ENCODE results near the gene CDKN2A. TPM values are rescaled to one million over a fixed set of nuclear protein-coding genes. Genes with fewer than 3 reads are reported as not detected.
A peak's percentile ranks its signal among the peaks of the same experiment; 100 is the strongest.

The CDKN2A gene
- total RNA-seq, 4 donors from 2014 or later: 2.2 to 8.6 TPM; not detected in 2

DNA sequence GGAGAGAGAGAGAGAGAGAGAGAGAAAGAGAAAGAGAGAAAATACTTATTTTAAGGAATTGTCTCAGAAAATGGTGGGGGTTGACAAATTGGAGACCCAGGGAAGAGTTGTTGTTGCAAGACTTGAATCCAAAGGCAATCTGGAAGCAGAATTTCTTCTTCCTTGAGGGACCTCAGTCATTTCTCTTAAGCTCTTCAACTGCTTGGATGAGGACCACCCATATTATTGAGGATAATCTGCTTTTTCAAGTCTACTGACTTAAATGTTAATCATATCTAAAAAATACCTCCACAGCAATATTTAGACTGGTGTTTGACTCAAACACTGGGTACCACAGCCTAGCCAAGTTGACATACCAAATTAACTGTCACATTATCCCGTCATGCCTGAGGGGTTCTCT is 3.3 kb upstream of the CDKN2A start:
- H3K27me3 ChIP-seq: peaks cover 44% of the 10 kb centered on the region
- in situ Hi-C loops (cut with MboI; ENCODE audit: low pct_ligation_motif_present in 1 of 4, low pct_unique_long_range_greater_than_20kb in 1 of 4, low sequenced_read_pairs in 3 of 4): loop anchor here in 2 of 4 donors (25.0 kb wide), 1 partner anchor 240 kb away; no protein-coding TSS in a partner anchor
- H3K36me3 ChIP-seq: no peaks in the 10 kb centered on the region
- no peaks in the 10 kb centered on the region for H3K9me3 ChIP-seq
- no peak overlapping the region for H3K27ac ChIP-seq
- no peak for DNase-seq
- WGBS, 2 donors (ENCODE audit: low coverage in 1 of 2): 89 to 100% methylated on average over 1 of the region's 1 CpG
- H3K4me3 ChIP-seq: no peak overlapping the region
- H3K4me1 ChIP-seq: peaks cover 0 to 22% (median 12%) of the 10 kb centered on the region in 4 donors
- intact Hi-C loops (cut with DNase I; ENCODE audit: low total_unique reads): no loop called here
- TF ChIP-seq EP300 (IDR thresholded peaks at IDR 0.05; ENCODE audit: low read depth) (no peak), CTCF (IDR thresholded peaks at IDR 0.05) (no peak), POLR2AphosphoS5 (IDR thresholded peaks at IDR 0.05) (no peak), POLR2A (IDR thresholded peaks at IDR 0.05) (no peak)

DNA sequence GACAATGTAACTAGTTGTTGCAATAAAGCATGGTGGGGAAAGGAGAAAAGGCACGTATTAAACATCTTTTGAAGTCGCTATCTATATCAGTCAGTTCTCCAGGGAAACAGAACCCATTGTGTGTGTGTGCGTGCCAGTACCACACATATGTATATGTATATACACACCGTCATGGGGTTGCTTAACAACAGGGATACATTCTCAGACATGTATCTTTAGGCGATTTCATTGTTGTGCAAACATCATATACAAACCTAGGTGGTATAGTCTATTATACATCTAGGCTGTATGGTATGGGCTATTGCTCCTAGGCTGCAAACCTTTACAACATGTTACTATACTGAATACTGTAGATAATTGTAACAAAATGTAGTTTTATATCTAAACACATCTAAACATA is 2.7 kb upstream of the CDKN2A start:
- Histone ChIP-seq H3K36me3 (no peaks in the 10 kb centered on the region), H3K4me1 (peaks cover 0 to 22% (median 12%) of the 10 kb centered on the region in 4 donors), H3K27me3 (peaks cover 45% of the 10 kb centered on the region), H3K9me3 (no peaks in the 10 kb centered on the region), H3K27ac (no peak overlapping the region), H3K4me3 (no peak overlapping the region)
- DNase-seq: no peak
- in situ Hi-C loops (cut with MboI; ENCODE audit: low pct_ligation_motif_present in 1 of 4, low pct_unique_long_range_greater_than_20kb in 1 of 4, low sequenced_read_pairs in 3 of 4): loop anchor here in 2 of 4 donors (25.0 kb wide), 1 partner anchor 240 kb away; no protein-coding TSS in a partner anchor
- intact Hi-C loops (cut with DNase I; ENCODE audit: low total_unique reads): no loop called here
- whole genome bisulfite sequencing, 2 donors (ENCODE audit: low coverage in 1 of 2): 83 to 86% methylated on average over 5 of the region's 5 CpGs
- TF ChIP-seq CTCF (IDR thresholded peaks at IDR 0.05) (no peak), POLR2A (IDR thresholded peaks at IDR 0.05) (no peak), EP300 (IDR thresholded peaks at IDR 0.05; ENCODE audit: low read depth) (no peak), POLR2AphosphoS5 (IDR thresholded peaks at IDR 0.05) (no peak)

DNA sequence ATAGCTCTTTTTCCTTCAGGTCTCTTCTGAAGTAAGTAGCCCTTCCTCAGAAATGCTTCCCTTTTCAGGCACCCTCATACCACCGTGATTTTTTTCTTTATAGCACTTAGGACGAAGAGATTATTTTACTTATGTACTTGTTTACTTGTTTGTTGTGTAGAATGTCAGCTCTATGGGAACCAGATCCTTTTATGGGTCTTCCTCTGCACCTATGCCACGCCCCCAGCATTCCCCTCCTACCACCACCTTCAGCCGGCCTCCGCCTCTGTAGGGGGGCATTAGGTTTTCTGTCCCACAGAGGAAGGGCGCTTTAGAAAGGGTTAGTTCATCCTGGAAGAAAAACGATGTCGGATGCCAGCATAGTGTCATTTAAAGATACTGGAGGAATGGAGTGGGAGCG is 2.2 kb upstream of the CDKN2A start:
- Histone ChIP-seq H3K9me3 (no peaks in the 10 kb centered on the region), H3K27ac (no peak overlapping the region), H3K36me3 (no peaks in the 10 kb centered on the region), H3K4me1 (peaks cover 0 to 22% (median 12%) of the 10 kb centered on the region in 4 donors), H3K4me3 (no peak overlapping the region), H3K27me3 (peaks cover 46% of the 10 kb centered on the region)
- intact Hi-C loops (cut with DNase I; ENCODE audit: low total_unique reads) (no loop called here), in situ Hi-C loops (cut with MboI; ENCODE audit: low pct_ligation_motif_present in 1 of 4, low pct_unique_long_range_greater_than_20kb in 1 of 4, low sequenced_read_pairs in 3 of 4) (loop anchor here in 2 of 4 donors (25.0 kb wide), 1 partner anchor 241 kb away; no protein-coding TSS in a partner anchor)
- DNase-seq: no peak
- TF ChIP-seq CTCF (IDR thresholded peaks at IDR 0.05): no peak
- TF ChIP-seq POLR2AphosphoS5 (IDR thresholded peaks at IDR 0.05): no peak
- 68 to 73% methylated on average over 7 to 9 of the region's 9 CpGs for WGBS, 2 donors (ENCODE audit: low coverage in 1 of 2)

- H3K36me3 ChIP-seq: no peaks in the 10 kb centered on the region
- peak overlapping the region; percentile 84 to 89 (median 86) for H3K27ac ChIP-seq
- DNase-seq: peak; percentile 45
- peak overlapping the region; percentile 65 to 87 (median 77) for H3K4me3 ChIP-seq
- H3K4me1 ChIP-seq: peaks cover 0 to 22% (median 12%) of the 10 kb centered on the region in 4 donors
- WGBS, 2 donors (ENCODE audit: low coverage in 1 of 2): 22 to 100% methylated on average over 1 to 53 of the region's 54 CpGs
- TF ChIP-seq CTCF (IDR thresholded peaks at IDR 0.05) (peak in 2 of 5 experiments; percentile 20 to 23), POLR2AphosphoS5 (IDR thresholded peaks at IDR 0.05) (no peak)
- peaks cover 46% of the 10 kb centered on the region for H3K27me3 ChIP-seq
- intact Hi-C loops (cut with DNase I; ENCODE audit: low total_unique reads): no loop called here
- in situ Hi-C loops (cut with MboI; ENCODE audit: low pct_ligation_motif_present in 1 of 4, low pct_unique_long_range_greater_than_20kb in 1 of 4, low sequenced_read_pairs in 3 of 4): loop anchor here in 2 of 4 donors (25.0 kb wide), 1 partner anchor 241 kb away; no protein-coding TSS in a partner anchor
- no peaks in the 10 kb centered on the region for H3K9me3 ChIP-seq
These were observed 1.6 kb upstream of the CDKN2A start for GRCh38 chr9:21995666-21996398.

Measured in transverse colon (tissue), 4 donors.